Measurements from ENCODE around the gene LASP1.
A peak's percentile ranks its signal among the peaks of the same experiment; 100 is the strongest.

LASP1 gene

DNA sequence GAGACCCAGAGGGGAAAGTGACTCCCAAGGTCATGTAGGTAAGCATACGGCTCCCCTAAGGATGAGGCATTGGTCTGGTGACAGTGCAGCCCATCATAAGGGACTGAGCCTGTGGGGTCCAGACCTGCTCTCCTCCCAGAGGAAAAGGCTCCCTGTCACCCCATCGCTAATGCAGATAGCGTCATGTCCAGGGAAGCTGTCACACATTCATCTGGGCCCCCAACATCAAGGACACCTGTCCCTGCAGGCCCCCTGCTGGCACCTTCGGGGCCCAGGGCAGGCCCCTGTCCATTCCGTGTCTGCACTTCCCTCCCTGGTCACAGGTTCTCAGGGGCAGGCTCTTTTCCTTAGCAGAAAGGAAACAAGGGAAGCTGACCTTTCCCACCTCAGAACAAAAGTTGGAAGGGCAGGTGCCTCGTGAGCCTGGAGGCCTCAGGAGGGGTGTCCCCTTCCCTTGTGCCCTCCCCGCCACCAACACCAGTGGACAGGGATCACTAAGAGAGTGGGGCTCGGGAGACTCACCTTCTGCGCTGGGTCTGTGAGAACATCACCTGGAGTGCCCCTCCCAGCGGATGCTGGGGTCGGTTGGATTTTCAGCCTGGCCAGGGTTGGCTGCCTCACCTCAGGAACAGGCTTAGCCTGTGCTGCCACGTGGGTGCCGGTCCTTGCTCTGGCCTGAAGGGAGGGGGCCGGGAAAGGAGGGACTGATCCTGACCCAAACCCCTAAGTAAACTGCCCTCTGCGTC is 38.2 kb downstream of the LASP1 start:
- no peaks in the 10 kb centered on the region for H3K9me2 ChIP-seq (ENCODE audit: low read depth, low read length)
- no peaks in the 10 kb centered on the region for H3F3A ChIP-seq (ENCODE audit: insufficient read depth, low read length)
- H3K4me2 ChIP-seq (ENCODE audit: low read length), result peak overlapping the region; percentile 3; the same call in 1 of the 2 replicates
- peak overlapping the region; percentile 67 for H3K27ac ChIP-seq (ENCODE audit: low read depth, low read length, poor library complexity, severe bottlenecking)
- TF ChIP-seq EZH2 (IDR thresholded peaks at IDR 0.05; ENCODE audit: borderline replicate concordance, low read length), result no peak
- TF ChIP-seq, protein P1, sequence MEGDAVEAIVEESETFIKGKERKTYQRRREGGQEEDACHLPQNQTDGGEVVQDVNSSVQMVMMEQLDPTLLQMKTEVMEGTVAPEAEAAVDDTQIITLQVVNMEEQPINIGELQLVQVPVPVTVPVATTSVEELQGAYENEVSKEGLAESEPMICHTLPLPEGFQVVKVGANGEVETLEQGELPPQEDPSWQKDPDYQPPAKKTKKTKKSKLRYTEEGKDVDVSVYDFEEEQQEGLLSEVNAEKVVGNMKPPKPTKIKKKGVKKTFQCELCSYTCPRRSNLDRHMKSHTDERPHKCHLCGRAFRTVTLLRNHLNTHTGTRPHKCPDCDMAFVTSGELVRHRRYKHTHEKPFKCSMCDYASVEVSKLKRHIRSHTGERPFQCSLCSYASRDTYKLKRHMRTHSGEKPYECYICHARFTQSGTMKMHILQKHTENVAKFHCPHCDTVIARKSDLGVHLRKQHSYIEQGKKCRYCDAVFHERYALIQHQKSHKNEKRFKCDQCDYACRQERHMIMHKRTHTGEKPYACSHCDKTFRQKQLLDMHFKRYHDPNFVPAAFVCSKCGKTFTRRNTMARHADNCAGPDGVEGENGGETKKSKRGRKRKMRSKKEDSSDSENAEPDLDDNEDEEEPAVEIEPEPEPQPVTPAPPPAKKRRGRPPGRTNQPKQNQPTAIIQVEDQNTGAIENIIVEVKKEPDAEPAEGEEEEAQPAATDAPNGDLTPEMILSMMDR (IDR thresholded peaks at IDR 0.05; ENCODE audit: low read length), result 0 out of 2 replicates have a peak, but pooled peaks have one; percentile 13
- H3K79me2 ChIP-seq (ENCODE audit: insufficient read depth, low read length), result no peaks in the 10 kb centered on the region
- no peak overlapping the region for H2AFZ ChIP-seq (ENCODE audit: low read length)
- H3K4me1 ChIP-seq (ENCODE audit: insufficient read depth, low read length, severe bottlenecking), result peaks cover 40% of the 10 kb centered on the region
- H4K20me1 ChIP-seq (ENCODE audit: insufficient read depth, low read length), result no peaks in the 10 kb centered on the region
- no peaks in the 10 kb centered on the region for H3K9me3 ChIP-seq (ENCODE audit: low read length)
- H3K9ac ChIP-seq (ENCODE audit: low read length), result peak overlapping the region; percentile 6; the same call in 1 of the 2 replicates
- H3K27me3 ChIP-seq (ENCODE audit: insufficient read depth, low read length), result no peaks in the 10 kb centered on the region
- H3K36me3 ChIP-seq (ENCODE audit: insufficient read depth, low read length), result peaks cover 33% of the 10 kb centered on the region
- no peak overlapping the region for H3K4me3 ChIP-seq (ENCODE audit: low read depth, low read length, poor library complexity, severe bottlenecking)

DNA sequence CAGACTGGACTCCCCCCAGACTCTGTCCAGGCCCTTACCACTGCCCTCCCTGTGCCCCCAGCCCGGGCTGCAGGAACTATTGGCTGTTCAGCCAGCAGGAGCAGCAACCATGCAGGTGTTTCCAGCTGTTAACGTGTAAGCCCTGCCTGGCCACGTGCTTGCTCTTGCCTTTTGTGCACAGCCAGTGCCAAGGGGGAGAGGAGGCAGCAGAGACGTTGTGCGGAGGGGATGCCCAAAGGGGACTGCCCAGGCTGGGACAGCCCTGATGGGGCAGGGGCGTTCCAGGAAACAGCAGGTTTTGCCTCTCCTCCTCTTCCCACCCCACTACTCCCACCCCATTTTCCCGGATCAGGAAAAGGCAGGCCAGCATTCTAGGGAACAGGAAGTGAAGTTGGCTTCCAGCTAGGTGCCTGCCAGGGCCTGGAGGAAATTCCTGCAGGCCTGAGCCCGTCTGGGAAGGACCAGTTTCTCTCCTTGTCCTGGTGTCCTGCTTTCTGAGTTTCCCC is 38.9 kb downstream of the LASP1 start:
- Histone ChIP-seq H3K27ac (ENCODE audit: low read depth, low read length, poor library complexity, severe bottlenecking) (peak overlapping the region; percentile 53), H3K79me2 (ENCODE audit: insufficient read depth, low read length) (no peaks in the 10 kb centered on the region), H3K4me2 (ENCODE audit: low read length) (peak overlapping the region; percentile 3; the same call in 1 of the 2 replicates), H3F3A (ENCODE audit: insufficient read depth, low read length) (no peaks in the 10 kb centered on the region), H3K4me1 (ENCODE audit: insufficient read depth, low read length, severe bottlenecking) (peaks cover 40% of the 10 kb centered on the region), H3K9ac (ENCODE audit: low read length) (peak overlapping the region; percentile 6; the same call in 1 of the 2 replicates), H3K36me3 (ENCODE audit: insufficient read depth, low read length) (peaks cover 27% of the 10 kb centered on the region), H3K27me3 (ENCODE audit: insufficient read depth, low read length) (no peaks in the 10 kb centered on the region), H2AFZ (ENCODE audit: low read length) (no peak overlapping the region), H3K4me3 (ENCODE audit: low read depth, low read length, poor library complexity, severe bottlenecking) (no peak overlapping the region), H4K20me1 (ENCODE audit: insufficient read depth, low read length) (no peaks in the 10 kb centered on the region), H3K9me3 (ENCODE audit: low read length) (no peaks in the 10 kb centered on the region), H3K9me2 (ENCODE audit: low read depth, low read length) (no peaks in the 10 kb centered on the region)
- TF ChIP-seq EZH2 (IDR thresholded peaks at IDR 0.05; ENCODE audit: borderline replicate concordance, low read length), result no peak
- TF ChIP-seq, protein P1 (IDR thresholded peaks at IDR 0.05; ENCODE audit: low read length), result no peak

GRCh38 chr17:38910325-38910724 is 40.5 kb downstream of the LASP1 start:
- H3K4me3 ChIP-seq (ENCODE audit: low read depth, low read length, poor library complexity, severe bottlenecking), result no peak overlapping the region
- no peaks in the 10 kb centered on the region for H3F3A ChIP-seq (ENCODE audit: insufficient read depth, low read length)
- no peaks in the 10 kb centered on the region for H3K79me2 ChIP-seq (ENCODE audit: insufficient read depth, low read length)
- H3K9ac ChIP-seq (ENCODE audit: low read length), result no peak overlapping the region
- TF ChIP-seq, protein P1 (IDR thresholded peaks at IDR 0.05; ENCODE audit: low read length), result no peak
- TF ChIP-seq EZH2 (IDR thresholded peaks at IDR 0.05; ENCODE audit: borderline replicate concordance, low read length), result no peak
- H3K4me1 ChIP-seq (ENCODE audit: insufficient read depth, low read length, severe bottlenecking), result peaks cover 37% of the 10 kb centered on the region
- H3K27me3 ChIP-seq (ENCODE audit: insufficient read depth, low read length), result no peaks in the 10 kb centered on the region
- no peaks in the 10 kb centered on the region for H3K9me2 ChIP-seq (ENCODE audit: low read depth, low read length)
- H3K27ac ChIP-seq (ENCODE audit: low read depth, low read length, poor library complexity, severe bottlenecking), result no peak overlapping the region
- no peak overlapping the region for H2AFZ ChIP-seq (ENCODE audit: low read length)
- H3K9me3 ChIP-seq (ENCODE audit: low read length), result no peaks in the 10 kb centered on the region
- H4K20me1 ChIP-seq (ENCODE audit: insufficient read depth, low read length), result no peaks in the 10 kb centered on the region
- H3K36me3 ChIP-seq (ENCODE audit: insufficient read depth, low read length), result peaks cover 27% of the 10 kb centered on the region
- H3K4me2 ChIP-seq (ENCODE audit: low read length), result no peak overlapping the region
